ENCODE results near the gene PTPRN2. TPM values are rescaled to one million over a fixed set of nuclear protein-coding genes. Genes with fewer than 3 reads are reported as not detected.

Gene PTPRN2
- total RNA-seq, 2 experiments from 2014 or later, result 0.46 to 0.51 TPM

DNA sequence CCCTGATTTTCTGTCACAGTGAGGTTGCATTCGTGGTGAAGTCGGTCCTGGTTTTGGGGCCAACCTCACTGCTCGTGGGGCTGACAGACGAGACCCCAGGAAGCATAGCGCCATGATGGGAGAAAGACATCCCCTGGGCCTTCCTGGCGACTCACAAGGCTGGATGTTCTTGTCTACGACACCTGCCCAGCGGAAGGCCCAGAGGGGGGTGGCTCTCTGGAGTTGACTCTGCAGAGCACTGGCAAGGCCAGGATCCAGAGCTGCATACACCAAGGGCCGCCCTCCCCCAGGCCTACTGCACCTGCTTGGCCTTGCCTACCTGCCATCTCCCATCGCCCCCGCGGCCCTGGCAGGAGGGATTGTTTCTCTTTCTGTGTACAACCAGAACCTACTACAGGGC is 608.9 kb downstream of the PTPRN2 start:
- H3K4me1 Mint-ChIP-seq, result no peaks in the 10 kb centered on the region
- ChIA-PET POLR2A (no interaction called here), CTCF (no interaction called here)
- no peaks in the 10 kb centered on the region for H3K27me3 Mint-ChIP-seq
- H3K27ac Mint-ChIP-seq, result no peak overlapping the region
- DNase-seq (no peak), ATAC-seq (no peak)
- H3K4me3 Mint-ChIP-seq, result no peak overlapping the region
- peaks cover 11% of the 10 kb centered on the region for H3K9me3 Mint-ChIP-seq (ENCODE audit: low read depth)
- H3K36me3 Mint-ChIP-seq (ENCODE audit: low read depth), result peaks cover 5% of the 10 kb centered on the region
- intact Hi-C loops (cut with DNase I, micrococcal nuclease), result no loop called here

DNA sequence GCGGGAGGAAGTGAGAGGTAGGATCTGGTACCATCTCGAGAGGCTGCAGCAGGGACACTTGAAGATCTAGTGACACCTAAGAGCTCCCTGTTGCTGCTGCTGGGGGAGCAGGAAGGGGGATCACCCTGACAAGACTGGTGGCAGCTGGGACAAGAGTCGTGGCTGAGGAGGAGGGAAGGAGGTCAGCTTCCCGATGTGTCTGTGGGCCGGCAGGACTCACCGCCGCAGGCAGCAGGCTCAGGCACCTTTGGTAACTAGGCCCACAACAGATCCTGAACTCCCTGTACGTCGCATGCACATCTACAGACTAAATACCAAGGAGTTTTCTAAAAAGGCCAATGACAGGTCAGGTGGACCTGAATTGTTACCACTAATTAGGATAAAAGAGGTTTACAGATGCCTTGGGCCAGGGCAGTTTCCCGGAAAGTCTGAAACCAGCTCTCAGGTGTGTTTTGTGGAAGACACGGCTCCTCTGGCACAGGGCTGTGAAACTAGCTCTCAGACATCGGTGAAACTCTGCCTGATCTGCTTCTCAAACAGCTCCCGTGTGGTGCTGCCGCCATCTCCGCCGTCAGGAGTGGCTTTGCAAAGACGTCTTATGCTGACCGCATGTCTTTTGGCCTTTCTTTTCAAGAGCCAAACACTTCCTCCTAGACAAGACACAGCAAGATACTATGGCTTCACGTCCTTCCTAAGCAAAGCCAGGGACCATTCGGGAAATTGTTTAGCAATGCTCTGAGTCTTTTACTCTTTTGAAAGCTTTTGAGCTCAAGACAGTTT is 609.7 kb downstream of the PTPRN2 start:
- intact Hi-C loops (cut with DNase I, micrococcal nuclease), result no loop called here
- ChIA-PET CTCF (interaction anchor here (0.5 kb wide), 1 partner anchor 23 kb away, joined by 4 read pairs; no protein-coding TSS in a partner anchor), POLR2A (no interaction called here)
- H3K9me3 Mint-ChIP-seq (ENCODE audit: low read depth), result peaks cover 14% of the 10 kb centered on the region
- no peaks in the 10 kb centered on the region for H3K27me3 Mint-ChIP-seq
- no peak for ATAC-seq
- no peak overlapping the region for H3K27ac Mint-ChIP-seq
- H3K36me3 Mint-ChIP-seq (ENCODE audit: low read depth), result peaks cover 5% of the 10 kb centered on the region
- H3K4me1 Mint-ChIP-seq, result no peaks in the 10 kb centered on the region
- H3K4me3 Mint-ChIP-seq, result no peak overlapping the region
- DNase-seq, result no peak

DNA sequence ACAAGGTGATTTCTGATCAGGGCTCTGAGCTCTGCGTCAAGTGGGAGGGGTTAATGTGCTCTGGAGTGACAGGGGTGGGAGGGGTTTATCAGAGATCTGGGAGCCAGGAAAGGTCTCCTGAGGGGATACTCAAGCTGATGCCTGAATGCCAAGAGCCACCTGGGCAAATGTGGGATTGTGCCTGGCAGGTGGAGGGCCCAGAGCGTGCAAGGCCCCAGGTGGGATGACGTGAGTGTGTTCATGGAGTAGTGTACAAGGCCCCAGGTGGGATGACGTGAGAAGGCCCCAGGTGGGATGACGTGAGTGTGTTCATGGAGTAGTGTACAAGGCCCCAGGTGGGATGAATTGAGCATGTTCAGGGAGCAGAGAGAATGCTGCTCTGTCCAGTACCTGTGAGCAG is 610.3 kb downstream of the PTPRN2 start:
- ChIA-PET CTCF (interaction anchor here (0.5 kb wide), 1 partner anchor 22 kb away, joined by 4 read pairs; no protein-coding TSS in a partner anchor), POLR2A (no interaction called here)
- Mint-ChIP-seq H3K4me3 (no peak overlapping the region), H3K27me3 (no peaks in the 10 kb centered on the region), H3K4me1 (no peaks in the 10 kb centered on the region), H3K27ac (no peak overlapping the region), H3K9me3 (ENCODE audit: low read depth) (peaks cover 14% of the 10 kb centered on the region), H3K36me3 (ENCODE audit: low read depth) (peaks cover 5% of the 10 kb centered on the region)
- no peak for DNase-seq
- intact Hi-C loops (cut with DNase I, micrococcal nuclease), result no loop called here
- ATAC-seq, result no peak

DNA sequence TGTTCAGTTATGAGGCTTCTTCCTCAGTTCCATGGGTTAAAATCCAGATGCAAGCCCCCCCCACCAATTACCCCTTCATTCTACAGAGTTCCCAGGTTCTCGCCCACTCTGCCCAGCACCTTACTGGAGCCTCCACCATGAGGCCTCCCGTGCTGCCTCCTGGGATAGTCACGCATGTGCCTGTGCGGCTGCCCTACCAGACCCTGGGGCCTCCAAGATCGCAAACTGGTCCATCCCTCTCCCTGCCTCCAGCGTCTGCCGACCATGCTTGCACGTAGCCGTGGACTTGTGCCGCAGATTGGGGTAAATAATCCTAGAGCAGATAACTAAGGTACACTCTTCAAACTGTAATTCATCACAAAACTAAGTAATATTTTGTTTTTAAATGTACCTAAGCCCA is 611.2 kb downstream of the PTPRN2 start:
- H3K27me3 Mint-ChIP-seq, result no peaks in the 10 kb centered on the region
- POLR2A ChIA-PET, result no interaction called here
- no peaks in the 10 kb centered on the region for H3K4me1 Mint-ChIP-seq
- CTCF ChIA-PET, result no interaction called here
- no peak for DNase-seq
- H3K9me3 Mint-ChIP-seq (ENCODE audit: low read depth), result peaks cover 20% of the 10 kb centered on the region
- intact Hi-C loops (cut with DNase I, micrococcal nuclease), result no loop called here
- peaks cover 5% of the 10 kb centered on the region for H3K36me3 Mint-ChIP-seq (ENCODE audit: low read depth)
- H3K4me3 Mint-ChIP-seq, result no peak overlapping the region
- H3K27ac Mint-ChIP-seq, result no peak overlapping the region
- ATAC-seq, result no peak

DNA sequence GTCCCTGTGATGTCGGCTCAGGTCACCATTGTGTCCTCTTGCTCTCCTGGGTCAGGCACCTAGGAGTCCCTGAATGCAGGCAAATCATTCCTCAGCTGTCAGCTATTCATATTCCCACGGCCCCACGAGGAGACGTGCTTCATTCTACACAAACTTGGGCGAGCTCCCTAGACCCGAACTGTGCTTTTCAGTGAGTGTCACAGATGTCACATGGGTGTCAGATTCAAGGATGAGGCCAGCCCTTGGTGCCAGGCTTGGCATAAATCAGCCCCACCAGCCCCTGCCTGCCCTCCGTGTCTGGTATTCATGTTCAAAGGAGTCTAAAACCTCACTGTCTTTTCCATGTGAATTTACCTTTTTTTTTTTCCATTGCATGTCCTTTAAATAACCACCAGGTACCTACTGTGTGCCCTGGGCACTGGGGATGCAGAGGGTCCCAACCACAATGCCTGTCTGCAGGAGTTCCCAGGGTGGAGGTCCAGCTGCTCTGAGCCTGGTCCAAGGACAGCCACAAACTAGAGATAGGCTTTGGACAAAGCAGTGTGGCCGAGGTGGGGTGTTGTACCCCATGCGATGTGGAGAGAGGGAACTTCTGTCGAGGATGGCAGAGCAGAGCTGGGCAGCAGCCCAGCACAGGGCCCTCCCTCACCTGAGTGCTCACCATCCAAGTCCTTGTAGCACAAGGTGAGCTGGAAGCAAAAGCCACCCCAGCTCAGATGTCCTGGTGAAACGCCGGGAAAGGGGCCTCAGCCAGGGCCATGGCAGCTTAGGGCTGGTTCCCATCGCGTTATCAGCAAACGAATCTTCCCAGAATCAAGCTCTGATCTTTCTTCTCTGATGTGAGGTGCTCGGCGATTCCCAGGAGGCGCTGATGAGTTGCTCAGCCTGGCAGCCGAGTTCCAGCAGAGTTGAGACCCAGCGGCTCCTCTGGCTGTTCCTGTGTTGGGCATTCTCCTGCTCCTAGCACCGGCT is 611.9 kb downstream of the PTPRN2 start:
- ChIA-PET POLR2A (no interaction called here), CTCF (no interaction called here)
- no peak for DNase-seq
- H3K9me3 Mint-ChIP-seq (ENCODE audit: low read depth), result peaks cover 23% of the 10 kb centered on the region
- no peak for ATAC-seq
- H3K27me3 Mint-ChIP-seq, result no peaks in the 10 kb centered on the region
- intact Hi-C loops (cut with DNase I, micrococcal nuclease), result no loop called here
- no peak overlapping the region for H3K4me3 Mint-ChIP-seq
- H3K36me3 Mint-ChIP-seq (ENCODE audit: low read depth), result peaks cover 5% of the 10 kb centered on the region
- no peak overlapping the region for H3K27ac Mint-ChIP-seq
- H3K4me1 Mint-ChIP-seq, result no peaks in the 10 kb centered on the region

DNA sequence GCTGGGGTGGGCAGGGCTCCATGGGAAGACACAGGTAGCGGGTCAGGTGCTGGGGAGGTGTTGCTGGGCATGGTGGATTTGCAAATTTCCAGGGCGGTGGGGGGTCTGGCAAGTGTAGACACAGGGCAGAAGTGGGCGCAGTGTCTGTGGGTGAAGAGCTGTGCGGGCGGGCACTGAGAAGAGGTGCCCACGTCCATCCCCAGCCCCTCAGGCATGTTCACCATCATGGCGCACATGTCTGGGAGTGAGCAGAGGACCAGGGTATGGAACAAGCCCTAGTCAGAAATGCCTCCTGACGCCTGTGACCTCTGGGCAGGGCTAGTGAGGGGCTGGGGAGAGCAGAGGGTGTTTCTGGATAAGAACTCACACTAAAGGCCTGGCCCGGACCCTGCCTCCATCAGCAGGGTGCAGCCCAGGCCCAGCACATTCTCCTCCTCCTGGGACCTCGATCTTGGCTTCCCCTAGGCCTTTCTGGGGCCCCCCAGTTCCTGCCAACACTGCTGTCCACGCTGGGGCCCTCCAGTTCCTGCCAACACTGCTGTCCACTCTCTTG is 612.9 kb downstream of the PTPRN2 start:
- Mint-ChIP-seq H3K4me3 (no peak overlapping the region), H3K36me3 (ENCODE audit: low read depth) (peaks cover 5% of the 10 kb centered on the region), H3K4me1 (no peaks in the 10 kb centered on the region), H3K27me3 (no peaks in the 10 kb centered on the region), H3K27ac (no peak overlapping the region), H3K9me3 (ENCODE audit: low read depth) (peaks cover 27% of the 10 kb centered on the region)
- intact Hi-C loops (cut with DNase I, micrococcal nuclease), result no loop called here
- no peak for DNase-seq
- ATAC-seq, result no peak
- ChIA-PET POLR2A (no interaction called here), CTCF (no interaction called here)

DNA sequence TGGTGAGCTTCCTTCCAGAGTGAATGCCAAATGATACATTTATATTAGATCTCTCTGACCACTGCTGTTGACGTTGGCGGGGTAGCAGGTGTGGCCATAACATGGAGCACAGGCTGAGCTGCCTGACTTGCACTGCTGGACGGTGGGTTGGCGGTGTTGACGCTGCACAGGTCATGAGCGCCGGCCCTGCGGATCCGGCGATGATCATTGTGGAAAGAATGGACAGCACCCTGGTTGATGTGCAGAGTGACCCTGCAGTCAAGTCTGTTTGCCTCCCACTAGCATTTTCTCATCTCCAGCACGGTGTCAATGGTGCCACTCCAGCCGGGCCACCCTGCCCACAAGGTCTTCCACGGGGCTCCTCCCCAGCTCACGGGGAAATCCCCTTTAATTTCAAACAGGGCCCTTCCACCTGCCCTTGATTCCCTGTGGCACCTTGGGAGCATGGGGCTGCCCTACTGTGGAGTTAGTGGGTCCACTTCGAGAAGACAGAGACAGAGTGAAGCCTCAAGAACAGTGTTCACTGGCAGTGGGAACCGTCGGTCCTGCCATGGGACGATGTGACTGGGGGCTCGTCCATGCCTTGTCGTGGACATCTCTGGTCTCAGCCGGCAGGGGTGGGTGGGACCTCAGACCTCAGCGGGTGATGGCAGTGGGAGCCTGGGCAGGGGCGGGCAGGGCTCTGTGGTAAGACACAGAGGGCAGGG is 613.5 kb downstream of the PTPRN2 start:
- Mint-ChIP-seq H3K27ac (no peak overlapping the region), H3K9me3 (ENCODE audit: low read depth) (peaks cover 27% of the 10 kb centered on the region), H3K4me3 (no peak overlapping the region), H3K27me3 (no peaks in the 10 kb centered on the region), H3K36me3 (ENCODE audit: low read depth) (peaks cover 5% of the 10 kb centered on the region), H3K4me1 (no peaks in the 10 kb centered on the region)
- ATAC-seq, result no peak
- no peak for DNase-seq
- POLR2A ChIA-PET, result no interaction called here
- CTCF ChIA-PET, result no interaction called here
- intact Hi-C loops (cut with DNase I, micrococcal nuclease), result no loop called here

DNA sequence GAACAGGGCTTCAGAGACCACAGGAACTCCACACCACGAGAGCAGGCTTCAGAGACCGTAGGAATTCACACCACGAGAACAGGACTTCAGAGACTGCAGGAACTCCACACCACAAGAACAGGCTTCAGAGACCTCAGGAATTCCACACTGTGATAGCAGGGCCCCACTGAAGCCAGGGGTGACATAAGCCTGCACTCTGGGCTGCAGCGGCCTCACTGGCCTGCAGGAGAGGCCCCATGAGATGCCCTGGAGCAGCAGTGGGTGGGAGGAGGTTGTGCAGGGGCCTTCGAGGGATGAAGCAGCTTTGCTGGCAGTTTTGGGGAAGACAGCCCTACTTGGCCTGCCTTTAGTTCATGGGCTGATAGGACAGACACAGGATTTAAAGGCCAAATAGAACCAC is 614.7 kb downstream of the PTPRN2 start:
- CTCF ChIA-PET, result no interaction called here
- H3K36me3 Mint-ChIP-seq (ENCODE audit: low read depth), result peaks cover 5% of the 10 kb centered on the region

DNA sequence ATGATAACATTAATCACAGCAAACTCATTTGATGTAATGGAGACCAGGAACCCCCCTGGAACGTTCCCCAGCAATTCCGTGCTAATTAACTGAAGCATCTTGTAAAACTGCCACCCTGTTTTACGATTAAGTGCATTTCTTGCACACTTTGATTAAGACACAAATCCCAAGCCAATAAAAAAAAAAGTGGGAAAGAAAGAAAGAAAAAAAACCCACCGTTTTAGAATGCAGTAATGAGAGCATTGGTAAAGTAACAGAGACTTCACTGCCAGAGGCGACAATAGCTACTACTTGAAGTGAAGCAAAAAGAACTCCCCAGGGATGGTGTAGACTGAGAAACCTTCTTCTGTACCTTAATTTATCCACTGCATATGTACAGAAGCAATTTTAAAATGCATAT is 616.1 kb downstream of the PTPRN2 start:
- ChIA-PET POLR2A (no interaction called here), CTCF (interaction anchor here (0.6 kb wide), 1 partner anchor 80 kb away, joined by 3 read pairs; no protein-coding TSS in a partner anchor)
- H3K36me3 Mint-ChIP-seq (ENCODE audit: low read depth), result peaks cover 5% of the 10 kb centered on the region
- no peak overlapping the region for H3K4me3 Mint-ChIP-seq
- H3K9me3 Mint-ChIP-seq (ENCODE audit: low read depth), result peaks cover 27% of the 10 kb centered on the region
- no peaks in the 10 kb centered on the region for H3K4me1 Mint-ChIP-seq
- ATAC-seq, result no peak
- H3K27ac Mint-ChIP-seq, result no peak overlapping the region
- intact Hi-C loops (cut with DNase I, micrococcal nuclease), result no loop called here
- no peaks in the 10 kb centered on the region for H3K27me3 Mint-ChIP-seq
- DNase-seq, result no peak

More for the DNA sequence above, 614.7 kb downstream of the PTPRN2 start:
- POLR2A ChIA-PET, result no interaction called here
- DNase-seq, result no peak
- no peaks in the 10 kb centered on the region for H3K27me3 Mint-ChIP-seq
- no peak overlapping the region for H3K4me3 Mint-ChIP-seq
- intact Hi-C loops (cut with DNase I, micrococcal nuclease), result no loop called here
- H3K9me3 Mint-ChIP-seq (ENCODE audit: low read depth), result peaks cover 27% of the 10 kb centered on the region
- ATAC-seq, result no peak
- H3K27ac Mint-ChIP-seq, result no peak overlapping the region
- no peaks in the 10 kb centered on the region for H3K4me1 Mint-ChIP-seq

DNA sequence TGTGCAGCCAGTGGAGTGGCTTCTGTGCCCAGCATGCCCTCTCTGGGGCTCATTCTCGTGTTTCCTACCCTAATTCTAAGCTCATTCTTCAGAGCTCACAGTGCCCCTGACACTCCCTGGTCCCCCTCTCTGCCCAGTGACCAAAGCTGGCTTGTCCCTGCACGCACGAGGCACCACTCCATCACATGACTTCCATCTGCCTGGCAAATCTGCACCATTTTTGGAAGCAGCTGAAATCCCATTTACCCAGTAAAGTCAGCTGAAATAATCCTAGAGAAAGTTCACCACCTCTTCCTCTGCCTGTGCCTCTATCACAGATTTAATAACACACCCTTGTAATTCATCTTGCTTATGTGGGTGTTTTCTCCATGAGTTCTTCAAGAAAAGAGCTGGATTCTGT is 616.9 kb downstream of the PTPRN2 start:
- intact Hi-C loops (cut with DNase I, micrococcal nuclease), result no loop called here
- DNase-seq (no peak), ATAC-seq (no peak)
- Mint-ChIP-seq H3K4me1 (no peaks in the 10 kb centered on the region), H3K9me3 (ENCODE audit: low read depth) (peaks cover 27% of the 10 kb centered on the region), H3K27me3 (no peaks in the 10 kb centered on the region), H3K4me3 (no peak overlapping the region), H3K27ac (no peak overlapping the region), H3K36me3 (ENCODE audit: low read depth) (peaks cover 5% of the 10 kb centered on the region)
- ChIA-PET CTCF (interaction anchor here (0.6 kb wide), 1 partner anchor 81 kb away, joined by 3 read pairs; no protein-coding TSS in a partner anchor), POLR2A (no interaction called here)

DNA sequence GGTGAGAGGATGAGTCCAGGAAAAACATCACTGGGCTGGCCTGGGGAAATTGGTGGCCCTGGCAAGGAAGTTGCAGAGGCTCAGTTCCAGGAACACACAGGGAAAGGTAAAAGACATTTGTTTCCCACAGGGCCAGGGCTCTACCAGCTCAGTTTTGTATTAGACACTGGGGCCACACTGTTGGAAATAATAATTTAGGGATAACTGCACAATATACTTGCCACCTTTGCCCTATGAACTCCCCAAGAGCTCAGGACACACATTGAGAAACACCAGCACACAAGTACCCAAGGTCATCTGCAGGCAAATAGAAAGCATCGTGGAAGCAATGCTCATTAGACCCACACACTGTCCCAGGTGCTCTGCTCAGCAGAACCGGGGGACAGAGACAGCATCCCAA is 617.6 kb downstream of the PTPRN2 start:
- ChIA-PET CTCF (no interaction called here), POLR2A (no interaction called here)
- Mint-ChIP-seq H3K9me3 (ENCODE audit: low read depth) (peaks cover 23% of the 10 kb centered on the region), H3K27ac (no peak overlapping the region), H3K4me3 (no peak overlapping the region), H3K36me3 (ENCODE audit: low read depth) (no peaks in the 10 kb centered on the region), H3K4me1 (no peaks in the 10 kb centered on the region), H3K27me3 (no peaks in the 10 kb centered on the region)
- ATAC-seq (no peak), DNase-seq (no peak)
- intact Hi-C loops (cut with DNase I, micrococcal nuclease), result no loop called here
